ENCODE data around the gene ELMO1.

Gene ELMO1

GRCh38 chr7:37405603-37406122, 43.0 kb downstream of the ELMO1 start:
- no peak for DNase-seq

- no peak for DNase-seq
Observed at GRCh38 chr7:37405128-37405527, 43.5 kb downstream of the ELMO1 start.

GRCh38 chr7:37399876-37400421, 48.7 kb downstream of the ELMO1 start:
- DNase-seq, result no peak

GRCh38 chr7:37398403-37398802, 50.3 kb downstream of the ELMO1 start:
- no peak for DNase-seq

- DNase-seq, result no peak
Observed at GRCh38 chr7:37395618-37396259, 52.9 kb downstream of the ELMO1 start.

- DNase-seq, result no peak
Observed at GRCh38 chr7:37394158-37394557, 54.5 kb downstream of the ELMO1 start.

GRCh38 chr7:37393476-37393875, 55.2 kb downstream of the ELMO1 start:
- DNase-seq, result no peak

GRCh38 chr7:37392673-37393017, 56.0 kb downstream of the ELMO1 start:
- DNase-seq, result no peak

- DNase-seq, result peak; percentile 75
Observed at GRCh38 chr7:37391791-37392672, 56.6 kb downstream of the ELMO1 start.

GRCh38 chr7:37390114-37390513, 58.5 kb downstream of the ELMO1 start:
- peak; percentile 68 for DNase-seq

GRCh38 chr7:37388811-37389210, 59.9 kb downstream of the ELMO1 start:
- no peak for DNase-seq

- peak; percentile 87 for DNase-seq
Observed at GRCh38 chr7:37385787-37386186, 62.9 kb downstream of the ELMO1 start.

- no peak for DNase-seq
Observed at GRCh38 chr7:37382546-37383088, 66.0 kb downstream of the ELMO1 start.

- no peak for DNase-seq
Observed at GRCh38 chr7:37380831-37381230, 67.8 kb downstream of the ELMO1 start.

GRCh38 chr7:37379546-37380277, 69.0 kb downstream of the ELMO1 start:
- no peak for DNase-seq

- no peak for DNase-seq
Observed at GRCh38 chr7:37377231-37377630, 71.4 kb downstream of the ELMO1 start.

GRCh38 chr7:37376386-37376785, 72.3 kb downstream of the ELMO1 start:
- peak; percentile 50 for DNase-seq

- no peak for DNase-seq
Observed at GRCh38 chr7:37372750-37373149, 75.9 kb downstream of the ELMO1 start.

- no peak for DNase-seq
Observed at GRCh38 chr7:37371755-37372154, 76.9 kb downstream of the ELMO1 start.

GRCh38 chr7:37369906-37370305, 78.8 kb downstream of the ELMO1 start:
- no peak for DNase-seq

GRCh38 chr7:37368540-37368939, 80.1 kb downstream of the ELMO1 start:
- DNase-seq, result no peak

- DNase-seq, result no peak
Observed at GRCh38 chr7:37367010-37367409, 81.7 kb downstream of the ELMO1 start.

- no peak for DNase-seq
Observed at GRCh38 chr7:37366445-37366844, 82.2 kb downstream of the ELMO1 start.
